CD4-positive, alpha-beta T cell treated with Interleukin-21 for 1 hour (primary cell): ENCODE data around the gene ZNF670.
"Not testable (repeated sequence)": the region's sequence is repeated elsewhere in the genome, so short reads cannot be mapped to it uniquely, and the experiment has no call there.

Experiments
- DNase-seq: peaks from one replicate; pipeline ENCODE4 v3.0.0-alpha.2; 2020

ZNF670 gene

DNA sequence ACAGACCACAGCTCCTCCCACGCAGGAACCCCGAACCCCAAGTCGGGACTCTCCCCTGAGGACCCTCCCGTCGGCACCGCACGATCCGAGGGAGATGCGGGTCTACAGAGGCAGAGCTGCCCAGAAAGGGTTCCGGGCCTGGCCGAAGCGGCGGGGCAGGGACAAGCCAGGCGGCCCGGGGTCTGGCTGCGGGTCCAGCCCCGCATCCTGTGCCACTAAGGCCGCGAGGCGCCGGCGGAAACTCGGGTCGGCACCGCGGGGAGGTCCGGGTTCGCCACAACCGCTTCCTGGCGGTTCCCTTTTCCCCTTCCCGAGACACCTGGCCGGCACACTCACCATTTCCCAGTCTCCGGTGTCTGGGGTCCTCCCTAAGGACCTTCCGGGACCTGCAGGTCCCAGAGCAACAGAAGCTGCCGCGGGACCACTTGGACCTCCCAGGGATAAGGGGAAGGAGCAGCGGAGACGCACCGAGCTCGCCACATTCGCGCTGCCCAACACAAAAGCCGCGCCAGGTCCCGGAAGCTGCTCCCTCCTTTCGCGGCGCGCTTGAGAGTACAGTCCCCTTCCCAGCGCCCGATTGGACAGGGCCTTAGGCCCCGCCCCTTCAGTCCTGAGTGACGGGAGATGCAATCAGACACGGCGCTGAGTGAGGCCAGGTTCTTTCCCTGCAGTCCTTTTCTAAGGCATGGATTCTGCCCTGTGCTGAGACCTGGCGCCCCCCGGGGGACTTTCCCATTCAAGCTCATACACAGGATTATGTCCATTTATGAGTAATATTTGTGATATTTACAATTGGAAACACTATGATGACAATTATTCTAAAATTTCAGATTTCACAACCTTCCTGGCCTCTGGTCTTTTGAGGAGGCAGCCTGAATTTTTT, at the start of gene ZNF670:
TSS of gene ZNF670 (minus strand) at position 554 of the 883 bp plus-strand sequence. CDS start at position 339, 215 bp downstream.
- peak; percentile 84 for DNase-seq

DNA sequence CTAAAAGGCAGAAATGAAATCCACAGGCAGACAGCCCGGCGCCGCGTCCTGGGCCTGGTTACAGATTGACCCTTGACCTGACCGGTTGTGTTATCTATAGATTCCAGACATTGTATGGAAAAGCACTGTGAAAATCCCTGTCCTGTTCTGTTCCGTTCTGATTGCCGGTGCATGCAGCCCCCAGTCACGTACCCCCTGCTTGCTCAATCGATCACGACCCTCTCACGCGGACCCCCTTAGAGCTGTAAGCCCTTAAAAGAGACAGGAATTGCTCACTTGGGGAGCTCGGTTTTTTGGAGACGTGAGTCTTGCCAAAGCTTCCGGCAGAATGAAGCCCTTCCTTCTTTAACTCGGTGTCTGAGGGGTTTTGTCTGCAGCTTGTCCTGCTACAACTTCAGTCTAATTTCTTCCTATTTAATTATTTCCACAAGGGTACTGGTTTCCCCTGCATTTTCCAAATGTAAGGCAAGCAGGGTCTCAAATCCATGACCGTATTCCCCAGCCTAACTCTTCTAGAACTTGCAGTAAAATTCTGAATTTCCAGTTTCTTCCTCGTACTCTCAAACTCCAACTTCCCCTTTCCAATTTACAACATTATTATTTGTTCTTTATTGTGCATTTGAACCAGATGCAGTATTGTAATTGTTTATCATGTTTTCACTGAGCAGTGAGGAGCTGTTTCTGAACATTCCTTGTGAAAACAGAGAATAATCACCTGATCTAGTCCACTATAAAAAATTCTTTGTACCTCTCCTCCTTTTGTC, 49.1 kb upstream of the ZNF670 start:
- DNase-seq = not testable (repeated sequence)

DNA sequence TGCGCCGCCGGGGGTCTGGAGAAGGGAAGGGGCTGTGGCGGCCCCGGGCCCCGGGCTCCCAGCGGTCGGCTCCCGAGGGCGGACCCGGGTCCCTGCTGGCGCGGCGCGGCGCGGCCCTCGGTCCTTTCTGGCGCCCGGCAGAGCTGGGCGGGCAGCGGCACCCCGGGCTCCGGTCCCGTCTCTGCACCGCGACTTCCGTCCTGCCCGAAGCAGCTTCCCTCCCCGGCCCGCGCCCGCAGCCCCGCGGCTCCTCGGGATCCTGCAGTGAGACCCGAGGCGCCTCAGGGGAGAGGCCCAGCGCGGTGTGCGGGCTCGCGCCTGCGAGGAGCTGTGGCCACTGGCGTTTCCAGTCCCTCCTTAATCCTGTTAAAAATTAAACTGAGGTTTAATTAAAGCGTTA, 48.0 kb upstream of the ZNF670 start:
- DNase-seq = not testable (repeated sequence)

DNA sequence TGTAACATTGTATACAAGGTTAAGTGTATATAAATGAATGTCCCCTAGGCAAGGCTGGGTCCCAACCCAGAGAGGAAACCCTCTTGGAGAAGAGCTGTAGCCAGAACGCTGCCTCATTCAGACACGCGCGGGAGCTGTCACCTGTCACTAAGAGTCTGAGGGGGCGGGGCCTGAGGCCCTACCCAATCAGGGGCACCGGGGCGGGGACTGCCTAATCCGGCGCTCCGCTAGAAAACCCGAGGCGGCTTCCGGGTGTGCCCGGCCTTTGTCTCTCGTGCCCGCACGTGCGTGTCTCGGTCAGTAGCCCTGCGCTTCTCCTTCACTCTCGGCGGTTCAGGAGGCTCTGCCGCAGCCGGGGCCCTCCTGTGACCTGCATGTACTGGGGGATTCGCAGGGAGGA, 47.6 kb upstream of the ZNF670 start:
- DNase-seq = not testable (repeated sequence)

DNA sequence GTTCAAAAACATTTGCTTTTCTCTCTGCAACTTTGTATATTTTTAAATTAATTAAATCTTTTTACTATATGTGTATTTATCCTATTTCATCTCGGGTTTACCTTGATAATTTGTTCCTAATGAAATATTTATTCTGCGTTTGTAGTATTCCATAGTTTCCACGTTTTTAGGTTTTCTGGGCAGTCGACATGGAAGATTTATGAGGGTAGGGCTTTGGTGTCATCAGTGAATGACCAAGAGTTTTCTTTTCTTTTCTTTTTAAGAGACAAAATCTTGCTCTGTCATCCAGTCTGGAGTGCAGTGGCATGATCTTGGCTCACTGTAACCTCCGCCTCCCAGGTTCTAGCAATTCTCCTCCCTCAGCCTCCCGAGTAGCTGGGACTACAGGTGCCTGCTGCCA, 42.8 kb upstream of the ZNF670 start:
- no peak for DNase-seq

DNA sequence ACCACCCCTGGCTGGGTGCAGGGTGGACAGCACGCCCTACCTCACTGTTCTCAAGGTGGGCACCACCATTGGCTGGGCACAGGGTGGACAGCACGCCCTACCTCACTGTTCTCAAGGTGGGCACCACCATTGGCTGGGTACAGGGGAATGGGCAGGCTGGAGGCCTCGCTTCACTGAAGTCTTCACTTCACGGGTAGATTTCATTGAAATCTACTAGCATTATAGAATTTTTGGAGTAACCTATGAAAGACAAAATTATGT, 41.7 kb upstream of the ZNF670 start:
- not testable (repeated sequence) for DNase-seq

DNA sequence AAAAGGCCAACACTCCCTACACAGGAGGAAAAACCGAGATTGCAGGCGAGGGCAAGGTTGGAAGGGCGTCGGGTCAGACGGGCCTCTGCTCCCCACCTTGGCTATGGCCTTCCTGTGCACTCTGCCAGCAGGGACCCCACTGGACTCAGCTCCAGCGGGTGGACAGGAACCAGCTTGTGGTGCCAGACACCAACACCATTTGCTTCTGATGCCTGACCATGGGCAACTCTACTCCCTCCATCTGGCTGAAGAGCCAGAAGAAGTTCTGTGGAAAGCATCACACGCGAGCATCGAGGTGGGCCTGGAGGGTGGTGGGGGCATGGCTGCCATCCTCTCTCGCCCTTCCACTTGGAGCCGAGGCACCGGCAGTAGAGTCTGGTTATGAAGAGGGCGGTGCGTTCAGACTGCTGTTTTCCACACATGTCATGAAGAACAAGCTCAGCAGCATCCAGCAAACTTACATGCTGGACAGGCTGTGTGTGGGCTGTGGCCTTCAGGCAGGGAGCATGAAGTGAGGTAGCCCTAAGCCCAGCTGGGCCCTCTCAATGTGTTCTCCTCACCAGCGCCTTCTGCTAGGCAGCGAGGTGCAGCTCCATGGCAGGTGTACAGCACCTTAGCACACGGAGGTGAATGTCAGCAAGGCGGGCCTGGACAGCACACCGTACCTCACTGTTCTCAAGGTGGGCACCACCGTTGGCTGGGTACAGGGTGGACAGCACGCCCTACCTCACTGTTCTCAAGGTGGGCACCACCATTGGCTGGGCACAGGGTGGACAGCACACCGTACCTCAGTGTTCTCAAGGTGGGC, 41.2 kb upstream of the ZNF670 start:
- DNase-seq = no peak

GRCh38 chr1:247118946-247119446, 40.4 kb upstream of the ZNF670 start:
- no peak for DNase-seq

DNA sequence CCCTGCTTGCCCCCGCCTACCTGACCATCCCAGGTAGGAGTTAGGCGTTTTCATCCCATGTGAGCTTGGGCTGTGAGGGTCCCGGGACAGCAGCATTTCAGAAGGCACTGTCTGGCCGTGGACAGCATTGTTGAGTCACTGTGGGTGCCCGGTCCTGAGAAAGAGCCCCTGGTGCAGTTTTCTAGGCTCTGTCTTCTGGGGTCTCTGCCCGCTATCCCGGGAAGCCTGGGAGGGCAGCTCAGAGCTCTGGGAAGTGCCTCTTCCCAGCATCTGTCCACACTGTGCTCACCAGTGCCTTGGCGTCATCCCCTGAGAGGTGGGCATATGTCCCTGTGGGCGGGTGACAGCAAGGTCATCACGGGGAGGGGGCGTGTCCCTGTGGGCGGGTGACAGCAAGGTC, 36.9 kb upstream of the ZNF670 start:
- no peak for DNase-seq

DNA sequence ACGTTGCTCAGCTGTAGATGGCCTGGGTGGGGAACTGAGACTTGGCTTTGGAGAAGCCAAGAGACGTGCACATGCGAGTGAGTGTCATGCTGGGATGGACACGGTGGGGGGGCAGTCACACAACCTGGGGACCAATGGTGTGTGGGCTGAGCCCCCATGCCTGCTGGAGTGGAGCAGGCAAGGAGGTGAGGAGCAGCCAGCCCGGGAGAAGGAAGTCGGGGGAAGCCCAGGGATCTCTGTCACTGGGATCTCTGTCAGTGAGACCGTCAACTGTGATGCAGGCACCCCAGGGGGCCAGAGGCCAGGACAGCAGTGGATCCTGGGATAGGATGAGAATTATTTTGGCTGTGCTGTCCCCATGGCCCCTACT, 36.5 kb upstream of the ZNF670 start:
- DNase-seq = no peak

DNA sequence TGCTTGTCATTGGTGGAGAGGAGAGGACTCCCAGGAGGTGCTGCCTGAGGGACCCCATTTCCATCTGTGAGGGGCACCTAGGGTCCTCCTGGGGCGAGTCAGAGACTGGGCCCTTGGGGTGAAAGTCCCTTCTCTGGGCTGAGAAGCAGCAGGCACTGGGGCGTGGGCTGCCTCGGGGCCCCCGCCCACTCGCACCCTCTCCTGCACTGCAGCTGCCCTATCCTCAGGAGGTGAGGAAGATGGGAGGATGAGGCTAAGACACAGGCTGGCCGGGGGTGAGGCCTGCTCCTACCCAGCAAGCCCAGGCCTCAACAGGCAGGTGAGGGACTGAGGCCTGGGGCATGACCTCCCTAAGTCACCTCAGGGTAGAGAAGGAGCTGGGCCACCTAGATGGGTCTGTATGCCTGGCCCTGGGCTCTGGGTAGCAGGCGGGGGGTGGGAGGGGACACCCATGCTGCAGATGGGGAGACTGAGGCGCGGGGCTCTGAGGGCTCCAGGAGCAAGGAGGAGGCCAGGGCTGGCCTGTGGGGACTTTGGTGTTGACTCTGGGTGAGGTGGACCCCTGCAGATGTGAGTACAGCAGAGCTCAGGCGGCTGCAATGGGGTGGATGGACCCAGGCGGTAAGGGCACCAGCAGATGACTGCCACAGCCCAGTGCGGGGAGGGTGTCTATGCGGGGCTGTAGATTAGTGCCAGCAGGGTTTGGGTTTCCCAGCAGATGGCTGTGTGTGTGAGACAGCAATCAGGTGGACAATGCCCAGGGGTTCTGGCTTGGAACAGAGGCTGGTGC, 35.9 kb upstream of the ZNF670 start:
- no peak for DNase-seq

DNA sequence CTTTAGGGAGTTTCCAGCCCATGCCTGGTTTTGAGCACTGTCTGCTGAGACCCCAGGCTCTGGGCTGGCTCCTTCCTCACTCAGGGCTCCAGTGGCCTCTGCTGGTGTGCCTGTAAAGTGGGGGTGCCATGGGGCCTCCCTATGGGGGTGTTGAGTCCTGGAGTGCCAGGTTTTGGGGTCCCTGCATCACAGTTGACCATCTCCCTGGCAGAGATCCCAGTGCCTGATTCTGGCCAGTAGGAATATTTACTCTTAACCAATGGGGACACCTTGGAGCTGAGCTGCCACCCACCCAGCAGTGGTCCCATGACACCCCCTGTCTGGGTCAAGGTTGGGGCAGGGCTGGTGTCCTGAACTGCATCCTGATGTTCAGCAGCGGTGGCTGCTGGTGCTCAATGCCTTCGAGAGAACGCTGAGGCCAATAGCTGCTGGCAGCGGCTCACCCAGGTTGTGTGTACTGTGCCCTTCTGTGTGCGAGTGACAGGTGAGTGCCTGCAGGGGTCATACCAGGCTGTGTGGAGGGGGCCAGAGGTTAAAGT, 35.2 kb upstream of the ZNF670 start:
- DNase-seq = no peak

DNA sequence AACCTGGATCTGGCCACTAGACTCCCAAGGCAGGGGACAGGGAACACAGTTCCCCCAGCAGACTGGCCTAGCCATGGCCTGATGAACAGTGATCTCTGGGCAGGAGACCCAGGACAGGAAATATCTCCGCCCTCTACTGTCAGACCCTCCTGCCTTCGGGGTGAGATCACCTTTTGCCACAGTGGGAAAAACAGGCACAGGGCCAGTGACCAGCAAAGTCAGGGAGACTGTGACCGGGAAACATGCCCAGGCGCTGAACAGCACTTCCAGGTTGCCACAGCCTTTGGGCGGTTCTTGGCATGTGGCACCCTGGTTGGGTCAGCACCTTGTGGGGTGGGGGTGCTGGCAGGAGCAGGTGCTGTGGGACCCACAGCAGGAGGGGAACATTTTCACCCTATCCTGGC, 34.5 kb upstream of the ZNF670 start:
- no peak for DNase-seq

GRCh38 chr1:247112479-247112781, 33.8 kb upstream of the ZNF670 start:
- no peak for DNase-seq

GRCh38 chr1:247111700-247112478, 33.3 kb upstream of the ZNF670 start:
- DNase-seq = no peak

DNA sequence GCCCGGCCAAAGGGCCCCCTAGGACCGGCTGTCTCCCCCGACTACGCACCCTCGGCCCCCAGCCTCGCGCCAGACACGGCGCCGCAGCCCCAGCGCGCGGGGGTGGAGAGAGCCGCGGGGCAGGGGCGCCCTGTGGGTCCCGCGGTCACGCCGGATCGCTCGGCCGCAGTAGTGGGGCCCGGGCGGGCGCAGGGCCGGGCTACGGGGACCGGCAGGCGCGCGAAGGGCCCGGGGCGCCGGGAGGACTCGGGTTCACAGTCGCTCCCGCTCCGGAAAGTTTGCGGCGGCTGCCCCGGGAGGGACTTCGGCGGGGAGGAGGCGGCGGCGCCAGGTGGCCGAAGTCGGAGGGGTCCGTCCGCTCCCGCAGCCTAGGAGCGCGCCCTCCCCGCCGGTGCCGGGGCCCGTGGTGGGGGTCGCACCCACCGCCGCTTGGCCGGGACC, 32.7 kb upstream of the ZNF670 start:
- DNase-seq = no peak

DNA sequence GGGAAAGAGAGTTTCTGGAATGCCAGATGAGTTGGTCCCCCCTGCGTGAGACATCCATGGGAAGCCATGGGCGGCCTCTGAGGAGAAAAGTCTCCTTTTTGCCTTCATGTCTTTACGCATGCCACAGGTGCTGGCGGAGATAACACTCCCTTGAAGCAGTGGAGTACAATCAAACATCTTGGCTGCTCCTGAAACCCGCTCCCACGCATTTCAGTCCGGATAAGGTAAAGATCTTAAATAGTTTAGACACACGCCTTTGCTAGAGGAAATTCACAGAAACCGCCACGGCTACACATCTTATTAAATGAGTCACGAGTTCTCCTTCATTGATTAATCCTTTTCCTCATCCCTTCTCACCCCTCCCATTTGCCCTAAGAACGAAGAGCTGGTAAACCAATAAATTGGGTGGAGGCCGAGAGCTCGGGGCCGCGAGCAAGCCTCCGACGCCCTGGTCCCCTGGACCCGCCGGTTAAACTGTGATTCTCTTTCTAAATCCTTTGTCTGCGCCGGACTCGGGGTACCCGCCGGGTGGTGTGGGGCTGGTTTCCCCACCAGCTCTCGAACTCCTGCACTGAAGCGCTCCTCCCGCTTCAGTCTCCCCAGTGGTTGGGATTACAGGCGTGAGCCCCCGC, 32.1 kb upstream of the ZNF670 start:
- DNase-seq = no peak

- DNase-seq = no peak
Measured at GRCh38 chr1:247107694-247108093, 29.1 kb upstream of the ZNF670 start.

- DNase-seq = no peak
Measured at GRCh38 chr1:247105966-247106365, 27.4 kb upstream of the ZNF670 start.

DNA sequence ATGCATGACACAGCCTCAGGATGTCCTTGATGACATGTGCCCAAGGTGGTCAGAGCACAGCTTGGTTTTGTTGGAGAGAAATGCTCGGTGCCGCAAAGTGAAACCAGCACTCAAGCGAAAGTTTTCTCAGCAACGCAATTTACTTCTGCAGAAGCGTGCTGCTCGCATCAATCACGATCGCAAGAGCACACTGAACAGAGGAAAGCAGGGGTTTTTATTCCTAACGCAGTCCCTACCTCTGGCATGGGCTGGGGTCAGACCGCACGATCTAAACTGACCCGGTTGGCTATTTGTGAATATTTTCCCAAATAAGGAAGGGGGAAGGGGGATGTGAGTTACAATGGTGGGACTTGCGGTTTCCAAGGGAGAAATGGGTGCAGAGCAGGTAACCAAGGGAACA, 26.4 kb upstream of the ZNF670 start:
- DNase-seq = no peak
